Kidney glomerular epithelial cell (primary cell): ENCODE results near the gene RAPGEF5.

ENCODE experiments used
- DNase-seq: peaks from one replicate; lab custom pipeline; 2025; lab: John Stamatoyannopoulos, UW

RAPGEF5 gene

DNA sequence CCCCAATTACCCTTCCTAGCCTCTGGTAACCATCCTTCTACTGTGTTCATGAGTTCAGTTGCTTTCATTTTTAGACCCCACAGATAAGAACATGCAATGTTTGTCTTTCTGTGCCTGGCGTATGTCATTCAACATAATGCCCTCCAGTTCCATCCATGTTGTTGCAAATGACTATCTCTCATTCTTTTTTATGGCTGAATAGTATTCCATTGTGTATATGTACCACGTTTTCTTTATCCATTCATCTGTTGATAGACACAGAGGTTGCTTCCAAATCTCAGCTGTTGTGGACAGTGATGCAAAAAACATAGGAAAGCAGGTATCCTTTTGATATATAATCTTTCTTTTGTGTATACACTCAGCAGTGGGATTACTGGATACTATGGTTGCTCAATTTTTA is 51.2 kb downstream of the RAPGEF5 start:
- DNase-seq = no peak

DNA sequence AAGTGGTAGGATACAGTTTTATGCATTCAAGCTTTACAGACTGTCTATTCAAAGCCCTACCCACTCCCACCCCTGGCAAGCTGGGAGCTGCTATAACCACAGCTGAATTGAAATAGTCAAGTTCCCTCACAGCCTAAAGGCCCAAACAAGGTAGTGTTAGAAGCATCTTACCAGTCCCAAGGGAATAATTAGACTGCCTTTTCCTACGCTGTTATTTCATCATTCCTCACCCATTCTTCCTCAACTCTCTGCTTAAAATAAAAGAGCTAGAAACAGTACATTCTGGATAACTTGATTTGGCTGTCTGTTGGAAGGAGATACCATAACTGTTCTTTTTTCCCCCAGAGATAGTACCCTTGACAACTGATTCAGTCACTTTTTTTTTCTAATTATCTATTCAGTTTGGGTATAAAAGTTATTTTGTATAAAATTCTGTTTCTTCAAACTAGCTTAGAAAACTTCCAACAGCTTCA is 54.0 kb downstream of the RAPGEF5 start:
- DNase-seq = no peak

DNA sequence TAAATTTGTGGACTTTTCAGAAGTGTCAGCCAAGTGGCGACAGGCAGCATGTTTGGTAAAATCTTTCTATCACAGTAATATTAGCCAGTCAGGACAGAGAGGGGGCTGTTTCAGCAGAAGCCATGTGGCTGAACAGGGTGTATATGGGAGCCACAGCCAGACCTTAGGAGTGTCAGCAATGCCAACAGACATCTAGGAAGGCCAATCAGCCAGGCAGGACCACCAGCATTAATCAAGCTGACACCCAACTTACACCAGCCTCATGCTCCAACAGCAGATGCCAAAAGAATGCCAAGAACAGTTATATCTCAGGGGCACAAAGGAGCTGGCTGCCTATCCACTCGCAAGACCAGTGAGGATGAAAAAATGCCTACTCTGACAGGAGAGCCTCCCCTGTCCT is 54.8 kb downstream of the RAPGEF5 start:
- DNase-seq = no peak

DNA sequence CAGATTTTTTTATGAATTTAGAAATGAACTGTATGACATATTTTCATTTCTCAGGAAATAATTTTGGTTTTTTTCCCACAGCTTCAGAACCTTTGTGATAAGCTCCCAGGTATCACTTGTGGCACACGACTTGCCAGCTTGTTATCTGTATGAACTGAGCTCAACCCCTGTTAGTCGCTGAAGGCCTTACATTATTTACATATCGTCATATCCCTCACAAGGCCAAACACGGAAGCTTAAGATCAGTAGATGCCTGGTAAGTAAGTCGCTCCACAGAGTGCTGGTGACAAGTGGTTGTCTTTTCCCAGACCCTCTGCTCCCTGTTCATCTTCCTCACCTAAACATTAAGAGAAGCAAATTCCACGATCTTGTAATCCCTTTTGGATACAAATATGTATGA is 55.2 kb downstream of the RAPGEF5 start:
- no peak for DNase-seq

DNA sequence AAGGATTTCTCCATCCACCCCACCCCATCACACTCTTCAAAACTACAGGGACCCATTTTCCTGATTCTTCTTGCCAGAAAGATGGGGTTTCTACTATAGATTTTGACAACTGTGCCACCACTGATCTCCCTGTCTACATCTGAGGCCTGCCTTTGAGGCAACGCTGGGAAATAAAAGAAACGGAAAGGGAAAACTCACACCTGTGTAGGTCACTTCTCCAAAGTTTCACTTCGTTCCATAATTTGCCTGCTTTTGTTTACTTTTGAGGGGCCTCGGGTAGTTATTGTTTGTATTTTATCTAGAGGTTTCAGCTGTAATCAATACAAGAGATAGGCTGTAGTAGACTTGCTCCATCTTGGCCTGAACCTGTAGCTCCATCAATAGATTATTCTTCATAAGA is 56.1 kb downstream of the RAPGEF5 start:
- no peak for DNase-seq

DNA sequence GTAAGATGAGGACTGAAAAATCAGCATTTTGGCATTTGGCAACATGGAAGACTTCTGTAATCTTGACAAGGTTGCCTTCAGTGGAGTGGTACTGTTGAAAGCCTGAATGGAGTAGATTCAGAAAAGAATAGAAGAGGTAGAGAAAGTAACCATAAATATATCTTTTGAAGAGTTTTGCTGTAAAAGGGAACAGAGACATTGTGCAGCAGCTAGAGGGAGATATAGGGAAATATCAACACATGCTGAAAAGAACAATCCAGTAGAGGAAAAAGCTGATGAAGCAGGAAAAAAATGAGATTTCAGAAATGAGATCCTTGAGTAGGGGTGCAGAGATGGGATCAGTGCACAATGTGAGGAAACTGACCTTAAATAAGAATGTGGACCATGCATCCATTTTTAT is 60.0 kb downstream of the RAPGEF5 start:
- DNase-seq = peak; percentile 6

DNA sequence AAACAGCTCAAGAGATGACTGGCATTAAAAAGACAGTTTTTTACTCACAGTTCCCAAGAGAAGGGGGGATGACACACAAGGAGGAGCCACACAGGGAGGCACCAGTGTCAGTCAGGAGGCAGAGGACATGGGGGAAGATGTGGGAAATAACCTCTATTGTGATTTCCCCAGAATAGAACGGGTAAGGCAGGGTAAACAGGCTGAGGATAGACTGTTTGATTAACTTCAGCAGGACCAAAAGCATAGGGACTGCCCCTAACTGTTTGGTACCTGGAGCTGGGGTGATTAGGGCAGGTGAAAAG is 60.7 kb downstream of the RAPGEF5 start:
- DNase-seq = no peak

DNA sequence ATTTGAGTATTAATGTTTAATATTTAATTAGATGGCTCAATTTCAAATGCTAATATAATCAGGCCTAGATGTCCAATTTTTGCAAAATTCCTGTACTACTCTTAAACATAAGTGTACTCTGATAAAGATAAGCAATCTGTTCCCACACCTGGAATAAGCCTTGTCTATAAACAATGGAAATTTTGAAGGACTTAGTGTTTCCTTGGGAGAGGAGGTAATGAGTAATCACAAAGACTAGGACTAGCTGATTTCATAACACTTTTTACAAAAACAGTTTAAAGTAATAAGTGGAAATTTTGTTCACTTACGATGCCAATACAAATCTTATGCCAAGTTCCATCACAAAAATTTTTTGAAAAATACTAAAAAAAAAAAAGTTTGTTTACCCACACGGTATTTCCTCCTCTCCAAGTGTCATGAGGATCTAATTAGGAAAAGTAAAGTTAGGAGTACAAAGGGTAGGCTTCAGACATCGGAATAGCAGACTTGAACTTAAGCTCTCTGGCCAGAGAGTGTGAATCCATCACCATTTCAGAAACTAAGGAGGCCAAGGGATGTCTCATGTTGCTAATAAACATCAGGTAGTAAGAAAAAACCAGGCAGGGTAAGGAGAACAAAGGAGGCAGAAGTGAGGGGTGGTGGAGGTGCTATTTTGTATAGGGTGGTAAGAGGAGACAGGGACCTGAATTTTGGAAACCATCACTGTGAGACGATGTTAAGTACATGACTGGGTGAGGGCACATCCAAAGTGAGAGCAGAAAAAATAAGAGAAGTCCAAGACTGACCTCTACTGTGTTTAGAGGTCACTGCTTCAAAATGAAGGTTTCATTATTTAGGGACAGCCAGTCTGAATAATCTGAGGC is 61.3 kb downstream of the RAPGEF5 start:
- peak; percentile 1 for DNase-seq

DNA sequence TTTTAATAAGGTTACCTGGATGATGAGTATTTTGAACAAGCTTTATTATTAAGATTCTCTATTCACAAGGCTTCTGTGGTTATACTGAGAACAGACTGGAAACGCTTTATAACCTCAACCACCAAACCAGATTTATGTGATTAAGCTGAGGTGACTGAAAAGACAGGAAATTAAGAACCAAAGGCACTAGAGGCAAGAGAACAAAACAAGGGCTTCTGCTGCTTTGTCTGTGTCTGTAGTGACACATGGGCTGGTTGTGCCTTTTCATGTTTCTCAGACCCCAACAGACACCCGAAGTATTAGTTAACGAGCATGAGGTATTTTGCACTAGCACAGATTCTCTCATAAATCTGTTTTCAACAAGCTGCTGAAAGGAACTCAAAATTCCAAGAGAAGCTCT is 64.4 kb downstream of the RAPGEF5 start:
- no peak for DNase-seq

DNA sequence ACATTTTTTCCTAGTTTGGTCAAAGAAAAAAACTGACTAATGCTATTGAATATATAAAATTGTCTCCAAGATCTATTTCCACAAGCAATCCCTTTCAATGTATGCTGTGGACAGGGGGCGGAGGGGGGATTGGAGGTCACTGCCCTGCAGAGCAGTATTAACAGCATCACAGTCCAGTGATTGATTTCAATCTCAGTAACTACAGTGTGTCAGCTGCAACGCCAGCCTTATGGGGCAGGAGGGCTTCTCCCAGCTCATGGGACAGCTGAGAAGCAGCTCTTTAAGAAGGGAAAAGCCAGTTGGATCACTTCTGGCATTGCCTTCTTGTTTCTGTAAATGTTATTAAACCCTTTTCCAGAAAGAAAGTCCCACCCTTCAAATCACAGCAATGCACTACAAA is 65.0 kb downstream of the RAPGEF5 start:
- DNase-seq = no peak

DNA sequence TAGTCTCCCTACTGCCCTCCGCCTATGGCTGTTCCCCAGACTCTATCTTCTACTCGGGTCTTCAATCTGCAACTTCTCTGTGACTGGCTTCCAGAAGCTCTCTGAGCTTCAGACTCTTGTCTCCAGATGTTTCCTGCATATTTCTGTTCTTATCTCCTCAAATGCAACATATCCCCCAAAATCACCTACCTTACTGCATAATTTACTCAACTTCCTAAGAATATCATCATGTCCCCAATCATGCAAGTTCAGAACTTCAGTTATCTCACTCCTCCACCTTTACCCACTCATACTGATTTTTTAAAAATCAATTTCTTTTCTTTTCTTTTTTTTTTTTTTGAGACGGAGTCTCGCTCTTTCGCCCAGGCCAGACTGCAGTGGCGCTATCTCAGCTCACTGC is 68.8 kb downstream of the RAPGEF5 start:
- DNase-seq = no peak

DNA sequence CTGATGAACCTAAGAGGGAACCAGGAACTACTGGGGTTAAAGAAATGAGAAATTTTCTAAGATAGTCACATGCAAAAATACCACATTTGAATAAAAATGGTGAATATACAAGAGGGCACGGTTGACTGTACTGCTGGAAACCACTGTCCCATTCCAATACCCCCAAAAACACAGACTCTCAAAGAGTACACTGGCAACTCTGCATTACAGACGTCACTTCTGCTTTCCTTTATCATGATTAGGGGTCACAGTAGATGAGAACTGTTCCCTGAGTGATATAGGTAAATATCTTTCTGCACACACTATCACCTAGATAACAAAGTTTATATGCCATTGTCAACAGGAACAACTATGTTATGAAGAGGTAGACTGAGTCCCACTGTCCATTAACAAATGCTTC is 69.5 kb downstream of the RAPGEF5 start:
- DNase-seq = no peak

DNA sequence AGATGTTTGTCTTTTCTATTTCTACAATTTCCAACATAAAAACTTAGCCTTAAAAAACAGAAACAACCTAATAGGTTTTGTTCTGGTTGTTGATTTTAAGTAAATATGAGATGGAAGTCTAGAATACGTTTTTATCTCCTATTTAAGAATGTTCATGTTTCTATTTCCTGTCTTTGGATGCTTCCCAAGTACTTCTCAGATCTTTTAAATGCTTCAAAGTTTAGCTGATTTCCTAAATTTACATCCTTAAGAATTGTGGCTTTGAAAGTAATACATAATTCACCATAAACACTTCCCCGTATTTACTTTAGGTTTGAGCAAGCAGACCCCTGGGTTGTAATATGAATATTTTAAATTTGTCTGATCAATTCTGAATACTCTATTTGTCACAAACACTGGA is 70.5 kb downstream of the RAPGEF5 start:
- DNase-seq = no peak

DNA sequence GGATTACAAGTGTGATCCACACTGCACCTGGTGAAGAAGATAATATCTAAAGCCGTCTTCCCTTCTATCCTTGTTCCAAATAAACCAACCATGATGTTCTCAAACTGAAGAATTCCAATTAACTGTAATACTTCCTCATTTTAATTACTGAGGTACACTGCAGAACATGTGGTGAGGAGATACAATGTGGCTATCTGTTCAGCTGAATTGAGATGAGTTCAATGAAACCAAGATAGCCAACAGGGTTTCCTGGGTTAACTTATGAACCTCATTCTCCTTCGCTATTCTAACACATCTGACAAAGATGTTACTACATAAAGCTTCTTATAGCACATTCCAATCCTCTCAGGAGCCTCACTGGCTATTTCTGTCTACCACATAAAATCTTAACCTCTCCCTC is 75.5 kb downstream of the RAPGEF5 start:
- no peak for DNase-seq

DNA sequence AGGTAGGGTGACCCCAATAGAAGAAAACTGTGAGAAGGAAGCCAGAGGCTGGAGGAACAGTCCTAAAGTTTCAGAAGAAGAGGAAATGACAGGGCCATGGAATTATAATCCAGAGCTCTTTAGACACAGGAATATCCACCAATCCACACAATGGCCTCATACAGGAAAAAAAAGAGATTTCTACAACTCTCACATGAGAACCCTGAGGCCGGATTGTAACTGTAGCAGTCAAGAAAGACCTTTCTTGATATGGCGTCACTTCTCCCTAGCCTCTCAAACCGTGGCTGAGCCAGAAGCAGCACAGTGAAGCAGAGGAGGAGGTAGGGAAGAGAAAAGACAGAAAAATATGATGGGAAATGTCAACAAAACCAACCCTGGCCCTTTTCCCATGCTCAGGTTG is 76.9 kb downstream of the RAPGEF5 start:
- DNase-seq = no peak

DNA sequence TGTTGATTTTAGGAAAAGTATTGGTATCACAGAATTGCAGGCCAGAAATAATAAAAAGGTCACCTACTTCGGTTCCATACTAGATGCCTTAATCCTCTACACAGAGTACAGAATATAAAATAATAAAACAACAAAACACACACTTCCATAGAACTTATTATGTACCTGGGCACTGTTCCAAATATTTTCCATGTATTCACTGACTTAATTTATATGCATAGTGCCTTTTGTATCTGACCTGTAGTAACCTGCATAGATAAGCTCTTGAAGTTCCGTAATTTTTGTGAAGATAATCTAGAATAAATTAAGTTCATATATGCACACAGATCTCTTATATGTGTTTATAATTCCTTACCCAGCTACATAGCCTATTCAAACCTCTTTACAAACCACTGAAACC is 78.3 kb downstream of the RAPGEF5 start:
- no peak for DNase-seq

DNA sequence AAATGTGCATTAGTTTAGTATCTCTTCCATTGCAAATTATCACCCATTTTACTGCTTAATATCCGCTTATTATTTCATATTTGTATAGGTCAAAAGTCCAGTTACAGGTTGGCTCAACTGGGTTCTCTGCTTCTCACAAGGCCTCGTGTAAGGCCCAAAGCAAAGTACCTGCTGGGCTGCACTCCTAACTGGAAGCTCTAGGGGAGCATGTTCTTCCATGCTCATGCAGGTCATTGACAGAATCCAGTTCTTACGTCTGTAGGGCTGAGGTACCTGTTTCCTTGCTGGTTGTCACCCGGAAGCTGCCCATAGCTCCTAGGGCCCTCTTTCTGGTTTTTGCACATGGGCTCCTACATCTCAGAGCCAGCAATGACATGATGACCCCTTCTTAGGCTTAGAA is 79.6 kb downstream of the RAPGEF5 start:
- no peak for DNase-seq

DNA sequence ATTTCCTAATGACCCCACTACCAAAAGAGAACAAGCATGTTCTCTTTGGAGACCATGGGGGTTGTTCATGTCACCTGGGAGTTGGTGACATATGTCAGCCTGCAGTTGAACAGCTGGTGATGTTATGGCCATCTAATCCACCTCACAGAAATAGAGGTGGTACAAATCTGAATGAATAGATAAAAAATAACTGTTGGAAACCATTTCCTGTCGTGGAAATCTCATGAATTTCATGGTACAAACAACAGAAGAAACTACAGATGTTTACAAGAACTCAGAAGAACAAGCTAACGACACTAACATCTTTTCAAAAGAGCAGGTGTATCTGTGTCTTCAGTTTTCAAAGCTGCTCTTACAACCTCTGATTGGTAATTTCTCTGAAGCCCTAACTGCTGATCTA is 81.3 kb downstream of the RAPGEF5 start:
- DNase-seq = no peak

DNA sequence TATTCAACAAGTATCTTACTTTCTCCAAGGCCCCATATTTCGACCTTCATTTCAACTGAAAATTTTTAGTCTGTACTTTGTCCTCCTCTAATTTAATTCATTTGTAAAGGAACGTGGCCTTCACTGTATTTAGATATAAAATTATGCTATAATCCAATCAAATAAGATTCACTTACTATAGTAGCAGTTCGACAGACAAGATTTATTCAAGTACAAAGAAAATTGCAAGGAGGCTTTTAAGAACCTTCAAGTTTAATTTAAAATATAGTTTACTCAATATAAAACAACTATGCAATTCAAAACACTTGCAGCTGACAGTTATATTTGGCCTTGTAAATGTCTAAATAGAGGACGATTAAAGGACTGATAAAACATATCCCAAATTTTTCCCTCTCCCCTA is 85.6 kb downstream of the RAPGEF5 start:
- no peak for DNase-seq

DNA sequence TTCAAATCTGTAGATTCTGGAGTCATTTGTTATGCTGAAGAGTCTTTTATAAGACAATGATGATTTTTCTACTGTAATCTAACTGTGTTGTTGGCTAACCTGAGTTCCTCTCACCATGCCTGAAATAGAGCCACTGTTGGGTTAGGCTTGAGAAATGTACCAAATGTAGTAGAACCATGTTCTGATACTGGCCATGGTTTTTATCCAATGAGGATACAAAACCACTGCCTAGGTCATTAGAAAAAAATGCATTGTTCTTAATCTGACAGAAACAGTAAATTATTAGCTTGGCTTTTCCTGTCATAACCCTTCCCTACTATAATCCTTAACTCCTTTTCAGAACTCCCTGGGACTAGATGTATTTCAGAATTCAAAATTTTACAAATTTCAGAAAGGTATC is 86.6 kb downstream of the RAPGEF5 start:
- peak; percentile 18 for DNase-seq

DNA sequence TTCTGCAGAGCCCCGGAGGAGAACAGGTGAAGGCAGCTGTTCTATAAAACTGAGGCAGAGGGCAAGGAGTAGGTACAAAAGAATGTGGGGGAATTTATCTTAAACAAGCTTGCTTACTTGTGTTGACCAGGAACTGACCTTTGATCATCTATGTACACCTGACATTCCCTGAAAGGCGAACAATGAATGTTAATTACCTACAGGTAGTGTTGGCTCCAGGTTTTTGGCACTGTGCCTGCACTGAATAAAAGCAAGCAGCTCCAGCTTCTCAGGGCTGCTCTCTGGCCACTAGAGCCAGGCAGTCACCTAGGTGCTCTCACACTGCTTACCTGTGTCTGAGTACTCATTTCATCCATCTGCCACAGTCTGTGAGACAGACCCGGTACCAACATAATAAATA is 87.0 kb downstream of the RAPGEF5 start:
- DNase-seq = no peak

DNA sequence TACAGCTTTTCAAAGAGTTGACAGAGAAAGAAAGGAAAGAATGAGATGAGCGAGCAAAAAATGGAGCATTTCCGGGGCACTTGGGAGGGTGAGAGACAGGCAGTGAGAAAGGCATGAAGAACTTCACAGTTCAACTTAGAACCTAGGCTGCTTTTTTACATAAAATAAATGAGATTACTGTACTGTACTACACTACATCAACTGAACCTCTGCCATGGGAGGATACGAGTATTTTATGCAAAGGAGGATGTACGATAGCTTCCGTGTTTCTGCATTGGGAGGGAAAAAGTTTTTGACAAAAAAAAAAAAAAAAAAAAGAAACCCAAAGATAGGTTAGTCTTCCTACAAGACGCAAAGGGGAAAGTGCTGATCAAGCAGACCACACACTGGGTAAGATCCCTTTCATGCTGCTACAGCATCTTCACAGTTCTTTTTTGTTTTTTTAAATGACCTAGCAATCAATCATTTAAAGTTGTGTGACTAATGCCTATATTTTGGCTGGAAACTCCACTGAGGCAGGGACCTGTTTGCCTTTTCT is 88.0 kb downstream of the RAPGEF5 start:
- DNase-seq = no peak

DNA sequence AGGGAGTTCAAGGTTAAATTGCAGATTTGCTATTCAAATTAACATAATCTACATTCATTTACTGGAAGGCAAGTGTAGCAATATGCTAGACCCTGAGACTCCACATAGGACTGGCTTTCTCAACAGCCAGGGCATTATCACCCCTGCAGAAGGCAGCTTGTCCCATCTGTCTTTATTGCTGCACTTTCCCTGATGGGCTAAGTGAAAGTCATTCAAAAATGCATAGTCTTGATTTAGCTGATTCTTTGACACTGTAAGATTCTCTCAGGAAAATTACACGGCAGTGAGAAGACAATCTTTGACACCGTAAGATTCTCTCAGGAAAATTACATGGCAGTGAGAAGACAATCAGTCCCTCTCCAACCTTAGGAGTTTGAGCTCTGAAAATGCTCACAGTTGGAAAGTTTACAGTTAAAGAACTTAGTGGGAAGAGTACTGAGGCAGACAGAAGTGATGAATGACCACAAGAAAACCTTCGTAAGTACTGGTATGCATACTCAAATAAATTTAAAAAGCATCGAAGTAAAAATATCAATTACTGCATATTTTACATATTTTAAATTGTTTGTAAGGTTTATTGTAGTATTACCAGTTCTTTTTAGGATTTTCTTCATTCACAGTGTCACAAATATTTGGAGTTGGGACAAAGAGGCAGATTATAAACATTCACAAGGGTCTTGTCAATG is 88.9 kb downstream of the RAPGEF5 start:
- no peak for DNase-seq

DNA sequence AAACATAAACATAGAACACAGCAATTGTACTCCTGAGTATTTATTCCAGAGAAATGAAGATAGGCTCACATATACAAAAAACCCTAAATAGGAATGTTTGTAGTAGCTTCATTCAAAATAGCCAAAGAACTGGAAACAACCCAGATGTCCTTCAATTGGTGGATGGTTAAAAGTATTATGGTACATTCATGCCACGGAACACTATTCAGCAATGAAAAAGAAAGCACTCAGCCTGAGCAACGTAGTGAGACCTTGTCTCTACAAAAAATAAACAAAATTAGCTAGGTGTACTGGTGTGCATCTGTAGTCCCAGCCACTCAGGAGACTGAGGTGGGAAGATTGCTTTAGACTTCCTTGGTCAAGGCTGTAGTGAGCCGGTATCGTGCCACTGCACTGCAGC is 94.4 kb downstream of the RAPGEF5 start:
- no peak for DNase-seq
